IMR-90 (cell line): ENCODE measurements around the gene XYLB. TPM values are rescaled to one million over a fixed set of nuclear protein-coding genes. Genes with fewer than 3 reads are reported as not detected.

Source experiments
- ATAC-seq: fragments of 200-7000 bp; cut with Tn5 transposase; 2 replicates; pipeline ENCODE4 v1.9.1; 2020; ENCODE audit warnings: low read depth, mild to moderate bottlenecking, moderate library complexity
- BruUV-seq: library from RNA; stranded (reverse); fragments of 400-500 nt; replicated peaks from 2 replicates; lab custom pipeline; 2021; lab: Mats Ljungman, UMichigan
- CTCF ChIA-PET: fragments of 300-600 bp; formaldehyde crosslinking; extraction: SDS; loops from one replicate; lab custom pipeline; 2021; ENCODE audit warnings: antibody characterized with exemption; lab: Yijun Ruan, JAX
- POLR2A ChIA-PET: fragments of 300-600 bp; sonication (Branson Sonifier 250); formaldehyde crosslinking; loops from one replicate; lab custom pipeline; 2022; ENCODE audit warnings: antibody characterized with exemption; ENCODE audit not compliant: unreplicated experiment; lab: Charles Lee
- DNase-seq: peaks from one replicate; pipeline ENCODE4 v3.0.0; 2013
- H2AFZ ChIP-seq: replicated peaks from 2 replicates; pipeline ENCODE3; 2013; ENCODE audit warnings: low read length, mild to moderate bottlenecking; ENCODE audit not compliant: poor library complexity
- H2AK5ac ChIP-seq: 2 replicates; pipeline ENCODE4 v1.6.1; 2013; ENCODE audit warnings: low read depth, low read length, inconsistent platforms
- H2AK9ac ChIP-seq: replicated peaks from 2 replicates; pipeline ENCODE3; 2013; ENCODE audit warnings: mild to moderate bottlenecking, low read depth, low read length, moderate library complexity; ENCODE audit not compliant: poor library complexity
- H2BK120ac ChIP-seq: 2 replicates; pipeline ENCODE4 v1.6.1; 2013; ENCODE audit warnings: low read depth, low read length, inconsistent platforms
- H2BK15ac ChIP-seq: 3 replicates; pipeline ENCODE4 v1.6.1; 2013; ENCODE audit warnings: low read depth, low read length, inconsistent platforms
- H2BK20ac ChIP-seq: 2 replicates; pipeline ENCODE4 v1.6.1; 2013; ENCODE audit warnings: low read depth, mild to moderate bottlenecking, inconsistent platforms, low read length, moderate library complexity
- H2BK5ac ChIP-seq: 2 replicates; pipeline ENCODE4 v1.6.1; 2013; ENCODE audit warnings: mild to moderate bottlenecking, low read depth, low read length, inconsistent platforms; ENCODE audit not compliant: poor library complexity, severe bottlenecking
- H3K14ac ChIP-seq: replicated peaks from 2 replicates; pipeline ENCODE4 v1.6.1; 2013; ENCODE audit warnings: low read depth, low read length, inconsistent platforms
- H3K18ac ChIP-seq: 2 replicates; pipeline ENCODE4 v1.6.1; 2013; ENCODE audit warnings: low read depth, low read length, control low read depth
- H3K23ac ChIP-seq: 2 replicates; pipeline ENCODE4 v1.6.1; 2013; ENCODE audit warnings: low read depth, low read length, inconsistent platforms
- H3K27ac ChIP-seq: 2 replicates; pipeline ENCODE4 v1.5.1; 2013; ENCODE audit warnings: mild to moderate bottlenecking, control low read depth, low read length; ENCODE audit not compliant: insufficient read depth
- H3K27me3 ChIP-seq: 2 replicates; pipeline ENCODE4 v1.6.1; 2013; ENCODE audit warnings: low read length; ENCODE audit not compliant: control insufficient read depth, insufficient read depth
- H3K36me3 ChIP-seq: 2 replicates; pipeline ENCODE4 v1.6.1; 2013; ENCODE audit warnings: low read length, mixed read lengths; ENCODE audit not compliant: control insufficient read depth, insufficient read depth
- H3K4ac ChIP-seq: 2 replicates; pipeline ENCODE4 v1.6.1; 2013; ENCODE audit warnings: low read depth, low read length, inconsistent platforms
- H3K4me1 ChIP-seq: 2 replicates; pipeline ENCODE4 v1.6.1; 2013; ENCODE audit warnings: low read length, mixed read lengths; ENCODE audit not compliant: control insufficient read depth, insufficient read depth
- H3K4me2 ChIP-seq: 2 replicates; pipeline ENCODE4 v1.6.1; 2013; ENCODE audit warnings: low read depth, mild to moderate bottlenecking, control low read depth, low read length, moderate library complexity
- H3K4me3 ChIP-seq: 2 replicates; pipeline ENCODE4 v1.5.1; 2013; ENCODE audit warnings: low read depth, mild to moderate bottlenecking, control low read depth, low read length, moderate library complexity; ENCODE audit not compliant: insufficient read depth
- H3K56ac ChIP-seq: 2 replicates; pipeline ENCODE4 v1.6.1; 2013; ENCODE audit warnings: low read length, inconsistent platforms; ENCODE audit not compliant: insufficient read depth; ENCODE audit errors: extremely low read depth
- H3K79me1 ChIP-seq, 2 experiments: 2 replicates each; pipeline ENCODE4 v1.6.1; 2013; ENCODE audit warnings: low read length in 2 of 2, inconsistent platforms in 1 of 2, low read depth in 1 of 2
- H3K9ac ChIP-seq: 2 replicates; pipeline ENCODE4 v1.6.1; 2013; ENCODE audit warnings: low read depth, low read length, control low read depth
- H3K9me1 ChIP-seq: 2 replicates; pipeline ENCODE4 v1.6.1; 2013; ENCODE audit warnings: low read length, inconsistent platforms; ENCODE audit not compliant: insufficient read depth
- H3K9me3 ChIP-seq: 2 replicates; pipeline ENCODE4 v1.6.1; 2013; ENCODE audit warnings: low read length; ENCODE audit not compliant: control insufficient read depth, insufficient read depth
- H4K20me1 ChIP-seq: 2 replicates; pipeline ENCODE4 v1.6.1; 2013; ENCODE audit warnings: low read length, inconsistent platforms; ENCODE audit not compliant: insufficient read depth
- H4K5ac ChIP-seq: 2 replicates; pipeline ENCODE4 v1.6.1; 2013; ENCODE audit warnings: mild to moderate bottlenecking, low read depth, low read length, control low read depth
- H4K8ac ChIP-seq, 2 experiments: 2 replicates each; pipeline ENCODE4 v1.6.1; 2013; ENCODE audit warnings: low read depth in 2 of 2, low read length in 2 of 2, control low read depth in 1 of 2, inconsistent platforms in 1 of 2
- H4K91ac ChIP-seq: 2 replicates; pipeline ENCODE4 v1.6.1; 2013; ENCODE audit warnings: low read depth, low read length, inconsistent platforms; ENCODE audit not compliant: insufficient read depth
- MAZ ChIP-seq: IDR thresholded peaks from 2 replicates; pipeline ENCODE4 v1.6.1; 2012; ENCODE audit warnings: low read depth, mild to moderate bottlenecking, low read length, improper control_type of control experiment, moderate library complexity, borderline replicate concordance
- NFE2L2 ChIP-seq: fragments of 150-350 bp; IDR thresholded peaks from 2 replicates; pipeline ENCODE4 v1.6.1; 2016; ENCODE audit warnings: low read depth, mild to moderate bottlenecking, low read length
- RAD21 ChIP-seq: IDR thresholded peaks from 2 replicates; pipeline ENCODE4 v1.6.1; 2012; ENCODE audit warnings: low read length, improper control_type of control experiment
- RCOR1 ChIP-seq: IDR thresholded peaks from 2 replicates; pipeline ENCODE4 v1.6.1; 2012; ENCODE audit warnings: mild to moderate bottlenecking, low read length, improper control_type of control experiment; ENCODE audit not compliant: insufficient replicate concordance
- WGBS, 2 experiments: methylation state at CpG; one replicate each; pipeline versions ENCODE4 v1.1.5 to v1.1.7; 2013; ENCODE audit warnings: missing lambda C conversion rate in 2 of 2; ENCODE audit not compliant: insufficient read length in 1 of 2; ENCODE audit errors: extremely low coverage in 2 of 2; 5-methylcytosine and 5-hydroxymethylcytosine counted together
- dilution Hi-C: fragments of 300-500 bp; cut with HindIII; formaldehyde crosslinking; loops from one replicate; pipeline ENCODE4 v1.14.3; 2018; ENCODE audit warnings: low sequenced_read_pairs; ENCODE audit not compliant: unreplicated experiment
- in situ Hi-C: fragments of 300-500 bp; cut with MboI; formaldehyde crosslinking; loops from 3 replicates; pipeline ENCODE4 v1.14.3; 2019; ENCODE audit warnings: low sequenced_read_pairs, inconsistent platforms, mixed read lengths
- intact Hi-C: fragments of 100-400 bp; cut with micrococcal nuclease; formaldehyde crosslinking; loops from 2 replicates; pipeline ENCODE4 v1.10.0; 2022
- polyA plus RNA-seq, 3 experiments: library from polyadenylated mRNA; depleted of rRNA; stranded (reverse); fragments of >200 nt; gene quantifications; 2 replicates each; pipeline ENCODE4 v1.2.3, GENCODE V29; 2012; ENCODE audit warnings: low replicate concordance in 1 of 3
- total RNA-seq: library from RNA; depleted of rRNA; stranded (reverse); fragments of >200 nt; gene quantifications from 2 replicates; pipeline ENCODE4 v1.2.3, GENCODE V29; 2012

XYLB gene
- total and polyA plus RNA-seq, 2 of the 4 experiments (the other 2 are of a cell fraction), result 3.0 to 3.4 TPM

DNA sequence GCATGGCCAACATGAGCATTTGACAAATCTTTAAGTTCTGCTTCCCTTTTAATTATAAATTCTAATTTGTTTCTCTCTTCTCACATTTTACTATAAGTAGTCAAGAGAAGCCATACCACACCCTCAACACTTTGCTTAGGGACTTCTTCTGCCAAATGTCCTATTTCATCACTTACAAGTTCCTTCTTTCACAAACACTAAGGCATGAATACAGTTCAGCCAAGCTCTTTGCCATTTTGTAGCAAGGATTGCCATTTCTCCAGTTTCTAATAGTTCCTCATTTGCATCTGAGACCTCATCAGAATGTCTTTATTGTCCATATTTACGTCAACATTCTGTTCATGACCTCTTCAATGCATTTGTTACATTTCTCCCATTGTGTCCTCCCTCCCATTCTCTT, 35.1 kb upstream of the XYLB start:
- H3K9ac ChIP-seq, result no peak overlapping the region
- peaks cover 31% of the 10 kb centered on the region for H3K27me3 ChIP-seq
- no peaks in the 10 kb centered on the region for H4K20me1 ChIP-seq
- H4K8ac ChIP-seq, result no peak overlapping the region
- H3K36me3 ChIP-seq, result no peaks in the 10 kb centered on the region
- dilution Hi-C loops (no loop called here), intact Hi-C loops (no loop called here), in situ Hi-C loops (no loop called here)
- no peak overlapping the region for H2BK5ac ChIP-seq
- no peak overlapping the region for H2BK120ac ChIP-seq
- H2AFZ ChIP-seq, result no peak overlapping the region
- BruUV-seq, result no TSS peak
- H2BK20ac ChIP-seq, result no peak overlapping the region
- H2BK15ac ChIP-seq, result no peak overlapping the region
- H3K4me3 ChIP-seq, result no peak overlapping the region
- H3K4me1 ChIP-seq, result no peaks in the 10 kb centered on the region
- DNase-seq (no peak), ATAC-seq (no peak)
- no peak overlapping the region for H4K91ac ChIP-seq
- H2AK5ac ChIP-seq, result no peak overlapping the region
- POLR2A ChIA-PET, result no interaction called here
- H3K4ac ChIP-seq, result no peak overlapping the region
- H2AK9ac ChIP-seq, result no peak overlapping the region
- no CpG with 5 or more reads among the region's 1 CpG for WGBS, 2 experiments
- H3K27ac ChIP-seq, result no peak overlapping the region
- no peaks in the 10 kb centered on the region for H3K9me1 ChIP-seq
- H3K79me1 ChIP-seq, result no peaks in the 10 kb centered on the region
- TF ChIP-seq NFE2L2, result no peak
- no peak for TF ChIP-seq MAZ
- TF ChIP-seq RCOR1, result no peak
- TF ChIP-seq RAD21, result no peak
- H3K4me2 ChIP-seq, result no peak overlapping the region
- no peak overlapping the region for H3K23ac ChIP-seq
- H3K18ac ChIP-seq, result no peak overlapping the region
- no peak overlapping the region for H3K56ac ChIP-seq
- H3K14ac ChIP-seq, result no peak overlapping the region
- no peak overlapping the region for H4K5ac ChIP-seq
- H3K9me3 ChIP-seq, result no peaks in the 10 kb centered on the region
- CTCF ChIA-PET, result no interaction called here
